ENCODE data around the gene CD151. TPM values are rescaled to one million over a fixed set of nuclear protein-coding genes. Genes with fewer than 3 reads are reported as not detected.

Gene CD151
- total RNA-seq, 1 donor from 2014 or later = 154 TPM

GRCh38 chr11:819943-820649 lies 12.7 kb upstream of the CD151 start:
- no peak for TF ChIP-seq CTCF (IDR thresholded peaks at IDR 0.05; ENCODE audit: unreplicated experiment)
- H3K27ac Mint-ChIP-seq = peak overlapping the region; percentile 78
- peaks cover 4% of the 10 kb centered on the region for H3K36me3 Mint-ChIP-seq (ENCODE audit: insufficient read depth)
- DNase-seq (ENCODE audit: low spot score, unreplicated experiment) = peak; percentile 60
- H3K9me3 Mint-ChIP-seq (ENCODE audit: low read depth) = no peaks in the 10 kb centered on the region
- H3K4me3 Mint-ChIP-seq (ENCODE audit: low read depth) = peak overlapping the region; percentile 77
- no peaks in the 10 kb centered on the region for H3K27me3 Mint-ChIP-seq
- peaks cover 4% of the 10 kb centered on the region for H3K4me1 Mint-ChIP-seq (ENCODE audit: low read depth)

DNA sequence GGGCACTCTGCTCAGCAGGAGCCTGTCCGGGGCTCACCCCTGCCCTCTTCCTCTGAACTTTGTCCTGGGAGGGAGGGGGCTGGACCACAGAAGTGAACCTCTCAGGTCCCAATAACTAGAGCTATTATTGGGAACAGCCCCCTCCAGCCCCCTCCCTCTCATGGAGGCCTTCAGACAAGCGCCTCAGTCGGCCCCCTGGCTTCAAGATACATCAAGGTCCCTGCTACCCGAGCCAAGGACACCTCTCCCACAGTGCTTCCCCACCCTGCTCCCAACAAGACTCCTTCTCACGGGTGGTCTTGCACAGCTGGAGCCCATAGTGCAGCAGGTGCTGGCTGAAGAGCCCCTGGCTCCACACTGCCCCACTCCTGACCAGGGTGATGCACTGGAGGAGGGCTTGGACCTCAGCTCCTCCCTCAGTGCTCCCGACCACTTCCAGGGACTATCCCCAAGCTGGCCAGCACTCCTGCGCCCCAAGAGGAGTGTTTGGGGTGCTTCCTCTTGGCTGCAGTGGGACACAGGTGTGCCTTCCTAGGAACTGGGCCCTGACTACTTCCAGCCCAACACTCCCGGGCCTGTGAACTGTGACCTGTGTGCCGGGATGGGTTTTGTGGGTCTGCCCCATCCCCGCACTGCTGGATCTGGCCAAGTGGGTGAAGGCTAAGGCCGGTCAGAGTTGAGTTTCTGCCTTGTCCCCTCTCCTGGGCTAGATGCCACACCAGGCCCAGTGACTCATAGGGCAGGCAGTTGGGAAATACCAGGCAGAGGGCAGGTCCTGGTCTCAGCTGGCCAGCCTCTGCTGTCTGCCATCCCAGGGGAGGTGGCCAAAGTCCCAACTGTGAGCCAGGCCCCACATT lies 11.9 kb upstream of the CD151 start:
- Mint-ChIP-seq H3K4me3 (ENCODE audit: low read depth) (peak overlapping the region; percentile 77), H3K27me3 (no peaks in the 10 kb centered on the region), H3K4me1 (ENCODE audit: low read depth) (peaks cover 5% of the 10 kb centered on the region), H3K27ac (no peak overlapping the region), H3K36me3 (ENCODE audit: insufficient read depth) (peaks cover 4% of the 10 kb centered on the region), H3K9me3 (ENCODE audit: low read depth) (no peaks in the 10 kb centered on the region)
- DNase-seq (ENCODE audit: low spot score, unreplicated experiment) = no peak
- no peak for TF ChIP-seq CTCF (IDR thresholded peaks at IDR 0.05; ENCODE audit: unreplicated experiment)

DNA sequence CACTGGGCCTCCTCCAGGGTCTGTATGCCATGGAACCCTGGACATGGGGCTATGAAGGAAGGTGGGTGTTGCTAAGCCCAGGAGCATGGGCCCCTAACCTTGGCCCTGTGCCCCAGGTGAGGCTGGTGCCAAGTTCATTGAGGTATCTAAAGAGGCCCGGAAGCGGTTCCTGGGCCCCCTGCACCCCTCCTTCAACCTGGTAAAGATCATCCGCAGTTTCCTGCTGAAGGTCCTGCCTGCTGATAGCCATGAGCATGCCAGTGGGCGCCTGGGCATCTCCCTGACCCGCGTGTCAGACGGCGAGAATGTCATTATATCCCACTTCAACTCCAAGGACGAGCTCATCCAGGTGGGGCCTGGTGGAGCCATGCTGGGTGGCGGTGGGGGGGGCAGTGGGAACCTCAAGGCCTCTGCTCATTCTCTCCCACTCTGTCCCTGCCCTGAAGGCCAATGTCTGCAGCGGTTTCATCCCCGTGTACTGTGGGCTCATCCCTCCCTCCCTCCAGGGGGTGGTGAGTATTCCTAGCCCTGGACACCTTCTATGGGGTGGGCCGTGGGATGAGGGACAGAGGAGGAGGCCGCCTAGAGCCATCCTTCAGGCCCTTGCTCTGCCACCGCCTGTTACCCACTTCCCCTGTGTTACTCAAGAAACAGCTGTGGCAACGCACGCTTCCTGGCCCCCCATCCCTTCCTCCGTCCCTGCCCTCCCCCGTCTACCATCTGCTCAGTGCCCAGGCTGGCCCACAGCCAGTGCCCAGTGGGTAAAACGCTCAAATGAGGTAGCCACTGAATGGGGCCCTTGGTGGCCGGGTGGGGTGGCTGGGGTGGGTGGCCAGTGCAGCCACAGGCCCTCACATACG lies 11.0 kb upstream of the CD151 start:
- H3K27me3 Mint-ChIP-seq = no peaks in the 10 kb centered on the region
- peak overlapping the region; percentile 26 for H3K4me3 Mint-ChIP-seq (ENCODE audit: low read depth)
- H3K27ac Mint-ChIP-seq = no peak overlapping the region
- DNase-seq (ENCODE audit: low spot score, unreplicated experiment) = no peak
- TF ChIP-seq CTCF (IDR thresholded peaks at IDR 0.05; ENCODE audit: unreplicated experiment) = no peak
- H3K4me1 Mint-ChIP-seq (ENCODE audit: low read depth) = peaks cover 6% of the 10 kb centered on the region
- H3K9me3 Mint-ChIP-seq (ENCODE audit: low read depth) = no peaks in the 10 kb centered on the region
- H3K36me3 Mint-ChIP-seq (ENCODE audit: insufficient read depth) = peaks cover 2% of the 10 kb centered on the region

DNA sequence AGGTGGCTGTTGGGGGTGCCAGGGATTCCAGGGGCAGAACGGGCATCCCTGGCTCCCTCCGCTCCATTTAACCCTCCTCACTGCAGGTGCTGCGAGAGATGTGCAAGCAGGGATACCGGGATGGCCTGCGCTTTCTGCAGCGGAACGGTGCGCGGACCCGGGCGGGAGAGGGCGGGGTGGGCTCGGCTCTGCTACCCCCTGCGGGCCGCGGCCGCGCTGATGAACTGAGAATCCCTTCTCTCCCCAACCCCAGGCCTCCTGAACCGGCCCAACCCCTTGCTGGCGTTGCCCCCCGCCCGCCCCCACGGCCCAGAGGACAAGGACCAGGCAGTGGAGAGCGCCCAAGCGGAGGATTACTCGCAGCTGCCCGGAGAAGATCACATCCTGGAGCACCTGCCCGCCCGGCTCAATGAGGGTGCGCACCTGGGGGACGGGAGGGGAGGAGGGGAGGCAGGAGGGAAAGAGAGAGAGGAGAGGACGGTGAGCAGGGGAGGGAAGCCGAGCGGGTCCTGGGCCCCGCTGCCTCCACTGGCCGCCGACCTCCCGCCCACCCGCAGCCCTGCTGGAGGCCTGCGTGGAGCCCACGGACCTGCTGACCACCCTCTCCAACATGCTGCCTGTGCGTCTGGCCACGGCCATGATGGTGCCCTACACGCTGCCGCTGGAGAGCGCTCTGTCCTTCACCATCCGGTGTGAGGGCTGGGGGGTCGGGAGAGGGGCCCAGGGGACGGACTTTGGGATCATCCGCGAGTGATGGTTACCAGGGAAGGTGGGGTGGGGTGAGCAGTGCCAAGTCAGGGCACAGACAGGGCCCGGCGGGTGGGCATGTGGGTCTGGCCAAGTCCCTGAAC lies 9.1 kb upstream of the CD151 start:
- H3K4me3 Mint-ChIP-seq (ENCODE audit: low read depth) = no peak overlapping the region
- no peak for TF ChIP-seq CTCF (IDR thresholded peaks at IDR 0.05; ENCODE audit: unreplicated experiment)
- DNase-seq (ENCODE audit: low spot score, unreplicated experiment) = no peak
- peaks cover 10% of the 10 kb centered on the region for H3K4me1 Mint-ChIP-seq (ENCODE audit: low read depth)
- H3K27ac Mint-ChIP-seq = no peak overlapping the region
- no peaks in the 10 kb centered on the region for H3K9me3 Mint-ChIP-seq (ENCODE audit: low read depth)
- H3K27me3 Mint-ChIP-seq = peaks cover 11% of the 10 kb centered on the region
- H3K36me3 Mint-ChIP-seq (ENCODE audit: insufficient read depth) = peaks cover 2% of the 10 kb centered on the region

Data from progenitor cell of endocrine pancreas (in vitro differentiated cells).